Body of pancreas (tissue), 4 donors: ENCODE data around the gene SLC48A1. TPM values are rescaled to one million over a fixed set of nuclear protein-coding genes. Genes with fewer than 3 reads are reported as not detected.

ENCODE experiments used
- ATAC-seq: fragments of 150-250 bp; one replicate; pipeline ENCODE4 v1.9.1; 2016
- DNase-seq, 4 donors: peaks; one replicate each; pipeline ENCODE4 v3.0.0-alpha.2; 2019
- H3K27ac ChIP-seq, 4 donors: fragments of 200-600 bp; sonication (generic); 1 replicate in 3 of 4; 2 replicates in 1 of 4; pipeline versions ENCODE4 v1.5.1 to v1.6.1; 2016 to 2019; ENCODE audit warnings: mild to moderate bottlenecking in 1 of 4, mixed read lengths in 1 of 4, moderate library complexity in 1 of 4
- H3K27me3 ChIP-seq, 2 donors: fragments of 200-600 bp; sonication (generic); one replicate each; pipeline ENCODE4 v1.6.0; 2016; ENCODE audit warnings: mild to moderate bottlenecking in 1 of 2
- H3K36me3 ChIP-seq, 2 donors: fragments of 200-600 bp; sonication (generic); replicated peaks in 1 of 2; 2 replicates each; pipeline ENCODE4 v1.5.1; 2016; ENCODE audit warnings: low read depth in 2 of 2; ENCODE audit not compliant: insufficient read depth in 1 of 2
- H3K4me1 ChIP-seq: fragments of 200-600 bp; sonication (generic); one replicate; pipeline ENCODE4 v1.6.0; 2016
- H3K4me3 ChIP-seq, 2 donors: fragments of 200-600 bp; sonication (generic); 1 replicate in 1 of 2; 2 replicates in 1 of 2; pipeline ENCODE4 v1.5.1; 2016 to 2019
- H3K9me3 ChIP-seq, 3 donors: fragments of 200-600 bp; sonication (generic); 1 replicate in 2 of 3; 2 replicates in 1 of 3; pipeline ENCODE4 v1.5.1; 2016
- CTCF ChIP-seq, 7 experiments: fragments of 450-650 bp in 4 of 7; fragments of 200-600 bp in 3 of 7; sonication (generic) in 3 of 7; IDR thresholded peaks; one replicate each; pipeline ENCODE4 v1.5.1; 2016 to 2019; ENCODE audit warnings: antibody characterized with exemption in 7 of 7
- POLR2A ChIP-seq, 3 donors: fragments of 450-650 bp; IDR thresholded peaks; one replicate each; pipeline ENCODE4 v1.6.1; 2016; ENCODE audit warnings: antibody characterized with exemption in 3 of 3, mild to moderate bottlenecking in 2 of 3
- WGBS, 2 donors: methylation state at CpG; one replicate each; pipeline ENCODE4 v1.1.5; 2017; 5-methylcytosine and 5-hydroxymethylcytosine counted together
- intact Hi-C: fragments of 100-400 bp; cut with DNase I; formaldehyde crosslinking; loops from one replicate; pipeline ENCODE4 v1.15.1; 2023
- total RNA-seq, 2 donors: library from RNA; depleted of rRNA; stranded (reverse); fragments of >200 nt; gene quantifications; one replicate each; pipeline ENCODE4 v1.1.0, GENCODE V29; 2016

Gene SLC48A1
- 10 to 100 TPM; 12.7 to 22.1 TPM for total RNA-seq

- TF ChIP-seq CTCF (IDR thresholded peaks at IDR 0.05) (peak in 6 of 7 experiments; percentile 21 to 77 (median 56)), POLR2A (IDR thresholded peaks at IDR 0.05) (peak; percentile 67 to 82 (median 70))
- 0 to 2% methylated on average over 13 to 102 of the region's 106 CpGs for WGBS, 2 donors
- peak; percentile 95 for ATAC-seq
- intact Hi-C loops = no loop called here
- H3K27me3 ChIP-seq = no peaks in the 10 kb centered on the region
- peak within 1 kb of the TSS; percentile 61 to 92 (median 89) for H3K27ac ChIP-seq
- H3K4me1 ChIP-seq = peaks cover 45% of the 10 kb centered on the region
- peak; percentile 81 to 85 (median 82) for DNase-seq
- peak within 1 kb of the TSS; percentile 70 to 91 for H3K4me3 ChIP-seq
- H3K36me3 ChIP-seq = no peaks in the 10 kb centered on the region
- no peaks in the 10 kb centered on the region for H3K9me3 ChIP-seq
These were observed at the start of gene SLC48A1 for GRCh38 chr12:47773062-47773857. Gene SLC48A1, plus strand, starts transcription at chr12:47773238. Its CDS starts 67 bp downstream, at chr12:47773305.

GRCh38 chr12:47725091-47725772, 47.8 kb upstream of the SLC48A1 start, which contains the start of gene ENDOU:
Gene ENDOU, minus strand, starts transcription at chr12:47725490. Its CDS starts 77 bp downstream, at chr12:47725413.
- no peak within 1 kb of the TSS for H3K27ac ChIP-seq
- WGBS, 2 donors = 85 to 92% methylated on average over 8 of the region's 8 CpGs
- intact Hi-C loops = no loop called here

GRCh38 chr12:47725893-47726292, 47.1 kb upstream of the SLC48A1 start:
- Histone ChIP-seq H3K36me3 (no peaks in the 10 kb centered on the region), H3K9me3 (no peaks in the 10 kb centered on the region), H3K4me3 (no peak overlapping the region), H3K27me3 (no peaks in the 10 kb centered on the region), H3K4me1 (peaks cover 17% of the 10 kb centered on the region), H3K27ac (no peak overlapping the region)
- TF ChIP-seq CTCF (IDR thresholded peaks at IDR 0.05) (no peak), POLR2A (IDR thresholded peaks at IDR 0.05) (no peak)
- intact Hi-C loops = no loop called here
- DNase-seq (no peak), ATAC-seq (no peak)
- 66 to 82% methylated on average over 5 of the region's 5 CpGs for WGBS, 2 donors

More at GRCh38 chr12:47725091-47725772, 47.8 kb upstream of the SLC48A1 start, which contains the start of gene ENDOU:
- no peak for TF ChIP-seq POLR2A (IDR thresholded peaks at IDR 0.05)
- no peak for TF ChIP-seq CTCF (IDR thresholded peaks at IDR 0.05)
- no peaks in the 10 kb centered on the region for H3K27me3 ChIP-seq
- no peak for ATAC-seq
- no peak within 1 kb of the TSS for H3K4me3 ChIP-seq
- no peaks in the 10 kb centered on the region for H3K36me3 ChIP-seq
- H3K9me3 ChIP-seq = no peaks in the 10 kb centered on the region
- peaks cover 10% of the 10 kb centered on the region for H3K4me1 ChIP-seq
- DNase-seq = no peak

GRCh38 chr12:47729233-47729632, 43.8 kb upstream of the SLC48A1 start:
- H3K27ac ChIP-seq = no peak overlapping the region
- H3K4me1 ChIP-seq = peaks cover 20% of the 10 kb centered on the region
- DNase-seq (no peak), ATAC-seq (no peak)
- 50 to 66% methylated on average over 3 of the region's 3 CpGs for WGBS, 2 donors
- no peak overlapping the region for H3K4me3 ChIP-seq
- no peak for TF ChIP-seq POLR2A (IDR thresholded peaks at IDR 0.05)
- TF ChIP-seq CTCF (IDR thresholded peaks at IDR 0.05) = no peak
- H3K9me3 ChIP-seq = no peaks in the 10 kb centered on the region
- intact Hi-C loops = no loop called here
- H3K36me3 ChIP-seq = no peaks in the 10 kb centered on the region
- no peaks in the 10 kb centered on the region for H3K27me3 ChIP-seq
